Upper lobe of left lung (tissue), 4 donors: ENCODE data around the gene PRDM2.

Source experiments
- POLR2A ChIP-seq, 4 donors: fragments of 450-650 bp; IDR thresholded peaks; one replicate each; pipeline ENCODE4 v1.5.1; 2016 to 2017; ENCODE audit warnings: antibody characterized with exemption in 4 of 4, mild to moderate bottlenecking in 2 of 4
- TF ChIP-seq, protein P1 (sequence below), 6 experiments: fragments of 450-650 bp in 4 of 6; fragments of 200-600 bp in 2 of 6; sonication (generic) in 2 of 6; IDR thresholded peaks; one replicate each; pipeline ENCODE4 v1.5.1; 2016 to 2019; ENCODE audit warnings: antibody characterized with exemption in 6 of 6

DNA sequence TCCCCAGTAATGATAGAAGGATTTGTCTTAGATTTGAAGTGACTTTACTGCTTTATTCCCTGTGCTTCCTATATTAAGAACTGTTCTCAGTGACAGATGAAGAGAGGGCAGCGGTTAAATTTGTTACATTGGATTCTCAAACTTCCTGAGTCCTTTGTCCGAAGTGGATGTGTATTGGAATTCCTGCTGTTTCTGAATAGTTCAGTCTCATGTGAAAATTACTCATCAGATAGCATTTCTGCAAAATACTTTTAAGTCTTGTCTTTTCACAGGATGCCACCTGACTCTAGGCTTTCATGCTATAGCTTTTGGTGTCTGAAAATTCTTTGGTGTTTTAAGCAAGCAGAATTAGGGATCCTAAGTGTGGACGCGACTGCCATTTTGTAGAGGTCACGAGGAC is 83.6 kb downstream of the PRDM2 start:
- TF ChIP-seq, protein P1, sequence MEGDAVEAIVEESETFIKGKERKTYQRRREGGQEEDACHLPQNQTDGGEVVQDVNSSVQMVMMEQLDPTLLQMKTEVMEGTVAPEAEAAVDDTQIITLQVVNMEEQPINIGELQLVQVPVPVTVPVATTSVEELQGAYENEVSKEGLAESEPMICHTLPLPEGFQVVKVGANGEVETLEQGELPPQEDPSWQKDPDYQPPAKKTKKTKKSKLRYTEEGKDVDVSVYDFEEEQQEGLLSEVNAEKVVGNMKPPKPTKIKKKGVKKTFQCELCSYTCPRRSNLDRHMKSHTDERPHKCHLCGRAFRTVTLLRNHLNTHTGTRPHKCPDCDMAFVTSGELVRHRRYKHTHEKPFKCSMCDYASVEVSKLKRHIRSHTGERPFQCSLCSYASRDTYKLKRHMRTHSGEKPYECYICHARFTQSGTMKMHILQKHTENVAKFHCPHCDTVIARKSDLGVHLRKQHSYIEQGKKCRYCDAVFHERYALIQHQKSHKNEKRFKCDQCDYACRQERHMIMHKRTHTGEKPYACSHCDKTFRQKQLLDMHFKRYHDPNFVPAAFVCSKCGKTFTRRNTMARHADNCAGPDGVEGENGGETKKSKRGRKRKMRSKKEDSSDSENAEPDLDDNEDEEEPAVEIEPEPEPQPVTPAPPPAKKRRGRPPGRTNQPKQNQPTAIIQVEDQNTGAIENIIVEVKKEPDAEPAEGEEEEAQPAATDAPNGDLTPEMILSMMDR (IDR thresholded peaks at IDR 0.05), result no peak
- TF ChIP-seq POLR2A (IDR thresholded peaks at IDR 0.05), result no peak
